Cardiac fibroblast (primary cell): Measurements from ENCODE around the gene HOXD11.

Source experiments
- DNase-seq, 2 donors: peaks; one replicate each; pipeline versions ENCODE4 v3.0.0 to v3.0.0-alpha.2; 2010; ENCODE audit warnings: low read depth in 2 of 2
- H3K4me3 ChIP-seq, 2 donors: replicated peaks in 1 of 2; 1 replicate in 1 of 2; 2 replicates in 1 of 2; pipeline ENCODE4 v1.5.1; 2011; ENCODE audit warnings: low read depth in 2 of 2, low read length in 2 of 2, mild to moderate bottlenecking in 2 of 2, moderate library complexity in 1 of 2
- CTCF ChIP-seq: IDR thresholded peaks from one replicate; pipeline ENCODE4 v1.5.1; 2011; ENCODE audit warnings: low read depth, mild to moderate bottlenecking, low read length, inconsistent platforms

Gene HOXD11

GRCh38 chr2:176120364-176121189 is 13.5 kb downstream of the HOXD11 start:
- DNase-seq = no peak
- no peak overlapping the region for H3K4me3 ChIP-seq
- TF ChIP-seq CTCF = no peak

- DNase-seq = no peak
- no peak for TF ChIP-seq CTCF
- H3K4me3 ChIP-seq = no peak overlapping the region
These were observed 14.3 kb downstream of the HOXD11 start for GRCh38 chr2:176121190-176122051.

- no peak for TF ChIP-seq CTCF
- H3K4me3 ChIP-seq = peak overlapping the region in 1 of 2 donors; percentile 2
- no peak for DNase-seq
These were observed 15.1 kb downstream of the HOXD11 start for GRCh38 chr2:176122052-176122682.

- peak within 1 kb of the TSS in 1 of 2 donors; percentile 2 for H3K4me3 ChIP-seq
- DNase-seq = no peak
- no peak for TF ChIP-seq CTCF
These were observed 15.8 kb downstream of the HOXD11 start, which contains the start of gene HOXD9 for GRCh38 chr2:176122683-176123410. TSS of gene HOXD9 (plus strand) at chr2:176122719. CDS start at chr2:176122769, 50 bp downstream.

- no peak overlapping the region for H3K4me3 ChIP-seq
- TF ChIP-seq CTCF = no peak
- DNase-seq = no peak
These were observed 16.5 kb downstream of the HOXD11 start for GRCh38 chr2:176123411-176124109.
